Activated CD4-positive, alpha-beta T cell treated with anti-CD3 and anti-CD28 coated beads, Interleukin-2, amount 50 U/mL, for 48 hours (primary cell): ENCODE results near the gene NOXRED1.

Experiments used
- DNase-seq, 2 experiments: peaks; one replicate each; pipeline ENCODE4 v3.0.0-alpha.2; 2020

Gene NOXRED1

DNA sequence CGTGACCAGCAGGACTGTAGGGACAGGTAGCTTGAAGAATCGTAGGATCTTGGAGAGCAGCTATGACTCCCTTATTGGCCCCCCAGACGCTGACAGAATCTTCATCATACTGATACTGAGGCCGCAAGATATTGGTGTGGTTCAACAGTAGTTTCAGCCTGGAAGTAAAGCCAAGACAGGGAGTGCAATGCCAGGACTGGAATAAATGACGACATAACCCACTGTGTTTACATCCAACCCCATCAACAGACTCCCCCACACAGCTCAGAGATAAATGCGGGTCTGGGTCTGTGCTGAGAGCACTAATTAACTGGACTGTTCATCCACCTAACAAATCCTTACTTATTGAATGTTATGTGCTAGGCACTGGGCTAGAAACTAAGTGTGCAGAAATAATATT is 16.6 kb downstream of the NOXRED1 start:
- DNase-seq, result no peak

DNA sequence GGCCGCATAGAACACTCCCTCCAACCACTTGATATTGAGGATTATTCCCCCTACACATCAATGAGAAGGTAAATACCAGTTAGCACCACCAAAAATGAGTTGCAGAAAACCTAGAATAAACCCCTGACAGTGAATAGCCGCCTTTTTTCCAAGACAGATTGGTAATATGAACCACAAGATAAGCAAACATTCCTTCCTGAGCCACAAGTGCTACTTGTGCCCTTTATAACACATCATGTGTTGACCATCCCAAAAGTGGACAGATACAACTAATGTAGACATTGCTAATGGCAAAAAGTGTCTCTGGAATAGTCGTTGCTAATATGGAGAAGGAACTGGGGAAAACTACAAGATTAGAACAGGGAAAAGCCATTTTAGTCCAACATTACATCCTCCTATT is 17.2 kb downstream of the NOXRED1 start:
- DNase-seq, result no peak

DNA sequence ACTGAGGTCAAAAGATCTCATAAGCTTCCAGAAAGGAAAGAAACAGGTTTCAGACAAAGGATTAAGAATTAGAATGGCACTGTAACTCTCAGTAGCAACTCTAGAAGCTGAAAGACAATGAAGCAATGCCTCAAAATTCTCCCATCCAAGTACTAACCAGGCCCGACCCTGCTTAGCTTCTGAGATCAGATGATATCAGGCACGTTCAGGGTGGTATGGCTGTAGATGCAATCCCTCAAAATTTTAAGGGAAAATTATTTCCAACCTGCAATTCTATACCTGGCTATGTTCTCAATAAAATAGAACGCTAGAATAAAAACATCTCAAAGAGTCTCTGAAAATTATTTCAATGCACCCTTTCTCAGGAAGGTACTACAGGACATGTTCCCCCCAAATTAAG is 19.6 kb downstream of the NOXRED1 start:
- no peak for DNase-seq

DNA sequence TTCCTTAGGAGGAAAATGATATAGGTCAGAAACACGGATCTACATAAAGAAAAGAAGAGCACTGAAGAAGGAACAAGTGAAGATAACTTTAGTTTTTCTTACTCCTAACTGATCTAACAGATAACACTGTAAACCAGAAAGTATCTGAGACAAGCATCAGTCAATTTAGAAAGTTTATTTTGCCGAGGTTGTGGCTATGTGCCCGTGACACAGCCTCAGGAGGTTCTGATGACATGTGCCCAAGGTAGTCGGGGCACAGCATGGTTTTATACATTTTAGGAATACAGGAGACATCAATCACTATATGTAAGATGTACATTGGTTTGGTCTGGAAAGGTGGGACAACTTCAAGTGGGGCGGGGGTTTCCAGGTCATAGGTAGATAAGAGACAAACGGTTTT is 23.1 kb downstream of the NOXRED1 start:
- no peak for DNase-seq

DNA sequence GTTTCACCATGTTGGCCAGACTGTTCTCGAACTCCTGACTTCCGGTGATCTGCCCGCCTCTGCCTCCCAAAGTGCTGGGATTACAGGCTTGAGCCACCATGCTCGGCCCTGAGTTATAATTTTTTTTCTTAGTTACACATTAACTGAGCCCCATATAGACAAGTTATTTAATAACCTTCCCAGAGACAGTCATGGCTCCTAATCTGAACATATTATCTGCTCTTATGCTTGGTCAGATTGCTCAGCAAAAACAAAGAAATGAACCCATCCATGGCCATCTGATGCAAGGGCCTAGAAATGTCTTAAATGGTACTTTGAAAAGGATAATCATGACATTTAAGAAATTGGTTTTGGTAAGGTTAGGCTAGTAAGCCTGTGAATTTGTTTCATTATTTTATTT is 33.1 kb downstream of the NOXRED1 start:
- no peak for DNase-seq

DNA sequence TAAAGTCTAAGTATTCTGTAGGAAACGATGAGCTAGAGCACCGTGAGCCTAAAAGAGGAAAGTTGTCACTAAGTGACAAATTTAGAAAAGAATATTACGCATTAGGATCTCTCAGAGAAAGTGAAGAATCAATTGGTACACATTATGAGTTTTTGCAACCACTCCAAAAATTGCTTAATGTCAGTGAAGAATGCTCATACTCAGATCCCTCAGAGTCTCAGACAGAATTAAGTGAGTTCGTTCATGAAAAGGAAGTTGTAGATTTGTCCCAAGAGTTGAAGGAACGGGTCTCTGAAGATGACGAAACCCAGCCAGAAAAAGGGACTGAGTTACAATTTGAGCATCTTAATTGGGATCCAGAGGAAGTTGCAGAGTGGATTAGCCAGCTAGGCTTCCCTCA is 44.6 kb downstream of the NOXRED1 start:
- no peak for DNase-seq

DNA sequence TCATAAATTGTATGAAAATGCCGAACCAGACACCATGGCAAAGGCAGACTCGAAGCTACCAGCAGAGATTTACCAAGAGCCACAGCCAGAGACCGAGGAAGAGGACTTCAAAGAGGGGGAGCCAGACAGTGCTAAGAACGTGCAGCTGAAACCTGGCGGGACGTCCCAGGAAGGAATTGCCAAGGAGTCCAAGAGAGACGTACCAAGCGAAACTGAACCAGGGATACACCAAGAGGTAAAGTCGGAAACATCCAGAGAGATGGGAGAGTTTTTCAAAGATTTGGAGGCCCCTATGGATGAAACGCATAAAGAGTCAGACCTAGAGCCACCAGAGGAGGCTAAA is 45.9 kb downstream of the NOXRED1 start:
- DNase-seq, result no peak

DNA sequence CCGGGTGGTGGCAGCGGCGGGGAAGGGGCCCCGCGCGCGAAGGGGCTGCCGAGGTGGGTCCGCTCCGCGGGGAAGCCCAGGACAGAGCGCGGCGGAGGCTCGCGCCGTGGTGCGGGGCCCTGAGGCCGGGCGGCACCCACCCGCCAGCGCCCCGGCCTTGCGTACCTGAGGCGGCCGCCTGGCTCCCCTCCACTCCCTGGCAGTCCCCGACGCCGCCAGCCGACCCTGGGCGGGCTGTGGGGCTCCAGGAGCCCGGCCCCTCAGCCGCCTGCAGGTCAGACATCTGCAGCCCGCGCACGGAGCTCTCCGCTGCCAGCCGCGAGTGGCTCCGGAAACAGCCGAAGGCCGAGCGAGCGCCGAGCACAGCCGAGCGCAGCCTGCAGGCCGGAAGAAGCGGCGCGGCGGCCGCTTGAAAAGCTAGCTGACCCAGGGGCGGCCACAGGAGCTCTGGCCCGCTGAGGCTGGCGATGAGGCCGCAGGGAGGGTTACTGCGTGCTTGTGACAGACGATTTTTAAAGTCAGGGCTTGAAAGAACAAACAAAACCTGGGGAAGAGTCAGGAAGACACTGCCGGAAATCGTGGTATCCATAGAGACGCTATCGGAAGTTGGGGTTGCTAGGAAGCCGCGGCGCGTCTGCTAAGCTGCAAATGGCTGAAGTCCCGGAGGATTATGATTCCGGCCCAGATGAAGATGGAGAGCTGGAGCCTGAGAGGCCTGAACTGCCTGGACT is 46.4 kb downstream of the NOXRED1 start, which contains the start of the genes SAMD15 and TMED8:
Gene SAMD15 (plus strand): TSS at position 609 of the 731 bp plus-strand sequence. CDS start 40 bp downstream, at position 649.
Gene TMED8 (minus strand): TSS at position 324 of the 731 bp plus-strand sequence. CDS start 41 bp downstream, at position 283.
- DNase-seq, result peak; percentile 82 to 83

DNA sequence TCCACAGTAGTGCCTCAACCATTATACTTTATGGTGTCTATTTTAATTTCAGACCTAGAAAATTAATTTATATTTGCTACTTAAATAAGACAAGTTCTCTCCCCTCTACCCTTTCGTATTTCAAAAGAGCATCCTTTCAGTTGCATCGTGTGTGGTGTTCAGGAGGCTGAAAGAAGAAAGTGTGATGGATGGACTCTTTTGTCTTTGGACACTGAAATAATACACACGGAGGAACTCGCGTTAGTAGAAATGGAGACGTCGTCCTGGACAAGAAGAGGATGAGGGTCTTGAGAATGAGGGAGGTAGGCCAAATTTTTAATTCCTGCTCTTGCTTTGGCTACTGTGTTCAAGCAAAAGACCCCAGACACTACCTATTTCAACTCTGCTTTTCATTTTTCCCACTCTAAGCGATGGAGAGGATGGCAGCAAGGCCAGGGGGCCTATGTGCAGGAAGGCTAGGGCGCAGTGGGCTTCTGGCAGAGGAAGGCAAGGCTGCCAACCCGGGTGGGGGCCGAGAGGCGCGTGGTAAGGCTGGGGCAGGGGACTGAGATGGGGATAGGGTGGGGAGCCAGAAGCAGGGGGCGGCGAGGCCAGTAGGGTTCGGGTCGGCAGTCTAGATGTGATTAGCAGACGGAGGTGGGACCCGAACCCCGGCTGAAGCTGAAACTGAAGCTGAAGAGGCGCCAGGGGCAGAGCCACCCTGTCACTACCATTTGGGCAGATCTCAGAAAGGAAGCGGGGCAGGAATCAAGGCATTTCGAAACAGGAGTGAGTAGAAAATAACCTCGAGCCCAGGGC is 47.2 kb downstream of the NOXRED1 start:
- peak; percentile 43 to 53 for DNase-seq

DNA sequence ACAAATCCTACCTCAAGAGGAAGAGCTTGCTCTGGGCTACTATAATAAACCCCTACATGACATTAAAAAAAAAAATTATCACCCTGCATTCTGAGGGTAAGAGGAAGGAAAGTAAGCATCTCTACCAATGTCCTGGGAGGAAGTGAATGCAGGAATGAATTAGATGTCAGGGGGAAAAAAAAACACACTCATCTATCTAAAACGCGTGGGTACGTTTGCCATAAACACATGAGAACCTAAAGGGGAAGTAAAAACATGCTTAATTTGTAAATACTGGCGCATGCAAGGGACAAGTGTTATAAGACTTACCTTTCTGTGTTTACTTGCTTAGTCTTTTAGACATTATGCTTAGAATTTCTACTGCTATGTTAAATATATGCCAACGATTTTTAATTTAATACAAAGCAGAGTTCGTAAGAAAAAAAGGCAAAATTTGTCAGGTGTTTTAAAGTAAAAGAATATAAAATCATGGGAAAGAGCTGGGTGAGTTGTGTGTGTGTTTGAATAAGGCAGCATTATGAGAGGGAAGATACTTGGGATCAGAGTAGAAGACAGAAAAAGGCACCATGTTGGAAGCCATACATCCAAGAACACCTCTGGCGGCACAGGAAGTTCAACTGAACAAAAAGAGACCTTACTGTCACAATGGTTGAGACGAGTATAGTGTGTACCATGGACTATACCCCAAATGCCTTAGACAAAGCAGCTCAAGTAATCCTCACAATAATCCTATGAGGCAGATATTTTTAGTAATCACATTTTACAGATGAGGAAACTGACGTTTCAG is 48.0 kb downstream of the NOXRED1 start:
- no peak for DNase-seq

DNA sequence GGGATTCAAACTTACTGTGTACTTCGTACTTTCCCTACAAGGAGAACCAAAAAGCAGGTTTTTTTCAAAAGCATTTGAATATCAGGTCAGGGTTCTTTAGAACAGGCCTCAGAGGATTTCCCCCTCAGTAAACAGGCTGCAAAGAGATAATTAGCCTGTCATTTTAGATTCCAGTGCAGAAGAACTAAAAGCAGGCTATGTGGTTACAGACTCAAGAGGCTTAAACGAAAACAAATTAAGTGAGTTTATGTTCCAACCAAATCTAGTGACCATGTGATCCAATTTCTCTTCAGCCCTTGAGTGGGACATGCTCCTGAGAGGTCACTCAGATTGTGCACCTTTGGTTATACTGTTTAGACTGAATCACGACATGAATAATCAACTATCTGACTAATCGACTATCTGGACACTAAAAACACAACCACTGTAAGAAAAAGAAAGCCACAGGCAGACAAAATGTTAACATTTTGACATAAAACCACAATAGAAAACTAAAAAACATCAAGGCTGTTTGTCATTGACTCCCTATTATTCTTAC is 51.0 kb downstream of the NOXRED1 start:
- DNase-seq, result no peak

DNA sequence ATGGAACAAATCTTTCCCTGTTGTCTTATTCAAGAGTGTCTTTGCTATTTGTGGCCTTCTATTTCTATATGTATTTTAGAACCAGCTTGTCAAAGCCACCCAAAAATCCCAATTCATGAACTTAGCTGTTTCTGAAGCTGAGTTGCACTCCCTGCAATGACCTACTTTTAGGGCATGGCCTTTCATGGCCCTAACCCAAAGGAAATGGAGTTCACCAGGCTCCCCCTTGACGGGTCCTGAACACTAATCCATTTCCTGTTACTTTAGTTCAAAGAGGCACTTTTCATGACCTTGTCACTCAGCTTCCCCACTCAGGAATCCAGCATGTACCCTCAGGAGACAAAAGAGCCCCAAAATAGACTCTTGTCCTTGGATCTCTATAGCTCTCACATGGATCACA is 54.0 kb downstream of the NOXRED1 start:
- no peak for DNase-seq

DNA sequence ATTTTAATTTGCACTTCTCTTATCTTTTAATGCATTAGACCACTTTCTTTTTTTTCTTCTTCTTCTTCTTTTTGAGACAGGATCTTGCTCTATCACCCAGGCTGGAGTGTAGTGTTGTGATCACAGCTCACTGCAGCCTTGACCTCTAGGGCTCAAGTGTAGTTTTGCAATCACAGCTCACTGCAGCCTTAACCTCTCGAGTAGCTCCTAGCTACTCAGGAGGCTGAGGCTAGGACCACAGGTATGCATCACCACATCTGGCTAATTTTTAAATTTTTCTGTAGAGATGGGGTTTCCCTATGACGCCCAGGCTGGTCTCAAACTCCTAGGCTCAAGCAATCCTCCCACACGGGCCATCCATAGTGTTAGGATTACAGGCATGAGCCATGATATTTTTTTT is 59.2 kb downstream of the NOXRED1 start:
- DNase-seq, result no peak

DNA sequence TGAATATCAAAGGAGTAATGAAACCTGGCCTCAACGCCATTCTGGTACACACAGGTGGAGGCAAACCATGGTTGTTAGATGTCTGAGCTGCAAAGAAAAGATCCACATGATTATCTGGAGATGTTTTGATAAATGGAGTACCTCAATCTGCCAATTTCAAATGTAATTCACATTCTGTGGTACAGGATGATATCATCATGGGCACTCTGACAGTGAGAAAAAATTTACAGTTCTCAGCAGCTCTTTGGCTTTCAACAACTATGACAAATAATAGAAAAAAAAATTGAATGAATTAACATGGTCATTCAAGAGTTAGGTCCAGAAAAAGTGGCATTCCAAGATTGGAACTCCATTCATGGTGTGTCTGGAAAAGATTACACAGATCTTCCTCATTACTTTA is 63.7 kb downstream of the NOXRED1 start:
- no peak for DNase-seq

DNA sequence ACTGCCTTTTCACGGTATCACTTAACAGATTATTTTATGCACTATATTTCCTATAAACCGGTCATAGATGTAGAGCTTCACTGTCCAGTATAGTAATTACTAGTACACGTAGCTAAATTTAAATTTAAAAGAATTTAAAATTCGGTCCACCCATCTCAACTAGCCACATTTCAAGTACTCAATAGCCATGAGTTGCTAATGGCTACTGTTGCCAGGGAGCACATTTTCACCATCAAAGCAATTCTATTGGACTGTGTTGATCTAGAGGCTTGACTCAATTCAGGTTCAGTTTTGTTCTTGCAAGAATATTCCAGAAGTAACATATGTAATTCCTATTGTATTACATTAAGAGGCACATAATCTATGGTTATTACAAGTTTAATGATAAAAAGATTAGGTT is 66.4 kb downstream of the NOXRED1 start:
- no peak for DNase-seq

DNA sequence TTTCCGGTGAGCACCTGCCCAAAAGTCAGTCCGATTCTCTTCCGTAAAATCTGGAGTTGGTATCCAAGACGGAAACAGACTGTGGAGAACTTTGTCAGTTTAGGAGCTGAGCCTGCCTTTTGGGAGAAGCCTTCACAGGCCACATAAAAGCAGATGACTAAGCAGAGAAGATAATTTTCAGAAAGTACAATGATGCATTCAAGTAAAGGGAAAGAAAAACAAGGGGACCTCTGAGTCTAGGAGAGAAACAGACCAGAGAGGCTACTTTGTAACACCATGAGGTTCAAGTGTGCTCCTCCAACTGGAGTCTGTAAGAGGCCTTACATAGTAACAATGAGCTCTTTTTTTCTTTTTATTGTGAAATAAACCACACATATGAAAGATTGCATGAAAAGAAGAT is 67.5 kb downstream of the NOXRED1 start:
- DNase-seq, result no peak

DNA sequence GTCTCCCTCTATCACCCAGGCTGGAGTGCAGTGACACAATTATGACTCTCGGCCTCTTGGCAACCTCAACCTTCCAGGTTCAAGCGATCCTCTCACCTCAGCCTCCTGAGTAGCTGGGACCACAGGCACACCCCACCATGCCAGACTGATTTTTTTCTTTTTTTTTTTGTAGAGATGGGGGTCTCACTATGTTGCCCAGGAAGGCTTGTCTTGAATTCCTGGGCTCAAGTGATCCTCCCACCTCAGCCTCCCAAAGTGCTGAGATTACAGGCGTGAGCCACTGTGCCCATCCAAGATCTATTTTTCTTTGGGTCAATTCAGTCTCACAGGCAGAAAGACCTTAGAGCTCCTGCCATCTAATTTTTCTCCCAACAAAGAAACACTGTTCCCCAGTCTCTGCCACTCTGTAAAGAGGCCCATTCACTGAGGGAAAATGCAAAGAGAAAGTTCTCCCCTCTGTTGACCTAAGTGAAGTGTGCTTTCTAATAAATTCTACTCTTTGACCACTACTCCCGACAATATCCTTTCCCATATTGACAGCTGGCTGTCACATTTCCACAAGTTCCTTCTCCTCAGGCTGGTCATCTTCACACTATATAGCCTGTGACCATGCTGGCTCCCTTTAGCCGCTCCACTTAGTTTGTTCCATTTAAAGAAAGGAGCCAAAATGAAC is 69.7 kb downstream of the NOXRED1 start:
- DNase-seq, result no peak

DNA sequence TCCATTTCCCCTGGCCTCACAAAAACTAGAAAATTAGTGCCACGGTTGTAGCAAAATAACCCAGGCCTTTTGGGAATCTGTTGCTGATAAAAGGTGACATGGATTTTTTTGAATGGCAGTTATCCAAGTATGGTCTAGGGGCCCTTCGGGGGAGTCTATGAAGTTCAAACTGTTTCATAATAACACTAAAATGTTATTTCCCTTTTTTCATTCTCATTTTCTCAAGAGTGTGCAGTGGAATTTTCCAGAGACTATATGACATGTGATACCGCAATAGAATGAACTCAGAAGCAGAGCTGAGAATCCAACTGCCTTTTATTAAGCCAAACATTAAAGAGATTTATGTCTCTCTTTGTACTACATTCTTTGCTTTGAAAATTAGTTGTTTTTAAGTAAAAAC is 75.6 kb downstream of the NOXRED1 start:
- DNase-seq, result no peak

DNA sequence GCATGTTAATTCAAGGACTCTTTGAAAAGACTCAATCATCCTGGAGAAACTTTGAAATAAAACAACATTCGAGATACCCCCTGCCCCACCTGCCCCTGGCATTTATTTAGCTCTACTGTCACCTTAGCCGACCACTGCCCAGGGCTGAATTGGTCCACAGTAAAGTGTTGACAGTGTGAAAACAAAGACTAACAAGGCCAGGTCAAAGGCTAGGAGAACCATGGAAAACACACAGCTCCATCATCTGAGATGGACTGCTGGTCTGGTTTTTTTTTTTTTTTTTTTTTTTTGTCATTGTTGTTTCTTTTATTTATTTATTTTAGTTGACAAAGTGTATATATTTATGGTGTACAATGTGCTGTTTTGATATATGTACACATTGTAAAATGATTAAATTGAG is 76.8 kb downstream of the NOXRED1 start:
- no peak for DNase-seq

DNA sequence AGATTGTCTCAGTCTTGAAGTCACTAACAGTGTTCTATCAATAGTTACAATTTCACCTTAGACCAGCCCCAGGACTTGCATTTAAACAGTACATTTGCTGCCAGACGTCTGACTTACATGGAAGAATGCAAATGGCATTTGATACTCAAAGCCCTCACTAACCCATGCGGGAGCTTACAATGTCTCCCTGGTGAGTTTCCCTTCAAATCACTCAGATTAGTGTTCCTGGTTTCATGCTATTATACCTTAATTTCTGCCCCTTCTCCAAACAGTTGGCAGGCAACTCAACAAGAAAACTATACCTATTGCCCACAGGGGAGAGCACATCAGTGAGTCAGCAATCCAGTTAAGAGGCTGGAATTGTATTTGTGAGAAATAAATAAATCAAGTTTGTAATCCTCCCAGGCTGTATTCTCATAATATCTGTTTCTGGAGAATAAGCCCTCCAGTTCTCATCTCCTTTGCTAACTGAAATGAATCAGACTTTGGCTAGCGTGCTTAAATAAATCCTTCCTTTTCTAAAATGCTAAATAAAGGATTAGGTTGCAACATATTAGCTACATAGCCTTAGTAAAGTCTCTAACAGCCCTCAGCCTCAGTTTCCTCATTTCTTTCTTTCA is 78.8 kb downstream of the NOXRED1 start:
- DNase-seq, result no peak
